HG02678 (cell line): Measurements from ENCODE around the gene CPNE1.

Source experiments
- ATAC-seq: cut with Tn5 transposase; IDR thresholded peaks from one replicate; pipeline ENCODE4 v1.9.1; 2021; ENCODE audit warnings: mild to moderate bottlenecking, moderate library complexity; ENCODE audit not compliant: unreplicated experiment

CPNE1 gene

GRCh38 chr20:35600993-35601973 is 63.4 kb downstream of the CPNE1 start:
- peak; percentile 62 for ATAC-seq

- no peak for ATAC-seq
Observed at GRCh38 chr20:35600176-35600992, 64.3 kb downstream of the CPNE1 start.

- ATAC-seq, result no peak
Observed at GRCh38 chr20:35599776-35600120, 65.0 kb downstream of the CPNE1 start.

GRCh38 chr20:35598899-35599775 is 65.6 kb downstream of the CPNE1 start:
- ATAC-seq, result no peak

- no peak for ATAC-seq
Observed at GRCh38 chr20:35598476-35598875, 66.2 kb downstream of the CPNE1 start.

- no peak for ATAC-seq
Observed at GRCh38 chr20:35597186-35597585, 67.5 kb downstream of the CPNE1 start.

GRCh38 chr20:35595901-35596300 is 68.8 kb downstream of the CPNE1 start:
- ATAC-seq, result no peak

GRCh38 chr20:35595456-35595855 is 69.2 kb downstream of the CPNE1 start:
- no peak for ATAC-seq

GRCh38 chr20:35592339-35592974 is 72.2 kb downstream of the CPNE1 start:
- ATAC-seq, result no peak

GRCh38 chr20:35588397-35588796 is 76.3 kb downstream of the CPNE1 start:
- no peak for ATAC-seq

GRCh38 chr20:35587436-35587835 is 77.3 kb downstream of the CPNE1 start:
- no peak for ATAC-seq

GRCh38 chr20:35586751-35587425 is 77.8 kb downstream of the CPNE1 start:
- ATAC-seq, result no peak

GRCh38 chr20:35583636-35584560 is 80.8 kb downstream of the CPNE1 start:
- no peak for ATAC-seq

- ATAC-seq, result no peak
Observed at GRCh38 chr20:35582741-35583404, 81.8 kb downstream of the CPNE1 start.

GRCh38 chr20:35582131-35582530 is 82.6 kb downstream of the CPNE1 start:
- no peak for ATAC-seq

GRCh38 chr20:35579196-35579595 is 85.5 kb downstream of the CPNE1 start:
- ATAC-seq, result no peak

GRCh38 chr20:35578469-35578868 is 86.2 kb downstream of the CPNE1 start:
- no peak for ATAC-seq

GRCh38 chr20:35576816-35577215 is 87.9 kb downstream of the CPNE1 start:
- no peak for ATAC-seq
